Mucosa of descending colon (tissue), 3 donors: ENCODE data around the gene SLC12A7. TPM values are rescaled to one million over a fixed set of nuclear protein-coding genes. Genes with fewer than 3 reads are reported as not detected.

Experiments used
- ATAC-seq: fragments of 200-7000 bp; cut with Tn5 transposase; one replicate; pipeline ENCODE4 v1.9.1; 2020; ENCODE audit warnings: mild to moderate bottlenecking, moderate library complexity
- DNase-seq, 3 donors: peaks; one replicate each; pipeline ENCODE4 v3.0.0-alpha.2; 2020
- H3K36me3 ChIP-seq: fragments of 200-600 bp; one replicate; pipeline ENCODE4 v1.8.0; 2021; ENCODE audit warnings: low read depth, mild to moderate bottlenecking
- H3K4me1 ChIP-seq: fragments of 200-600 bp; one replicate; pipeline ENCODE4 v1.8.0; 2021; ENCODE audit warnings: low read depth, mild to moderate bottlenecking
- H3K4me3 ChIP-seq: fragments of 200-600 bp; one replicate; pipeline ENCODE4 v1.8.0; 2021; ENCODE audit warnings: mild to moderate bottlenecking
- H3K9me3 ChIP-seq: fragments of 200-600 bp; one replicate; pipeline ENCODE4 v1.8.0; 2021; ENCODE audit warnings: mild to moderate bottlenecking
- intact Hi-C, 2 donors: fragments of 100-400 bp; cut with DNase I in 1 of 2; cut with micrococcal nuclease in 1 of 2; formaldehyde crosslinking; loops; one replicate each; pipeline versions ENCODE4 v1.11.0 to v1.11.1; 2022; cut with DNase I, micrococcal nuclease
- total RNA-seq, 3 donors: library from RNA; stranded (reverse); fragmentation: NEBNext Ultra II Directional in 2 of 3; extraction: Animal tissue kit (Norgen Biotek cat#: 25700) in 2 of 3; gene quantifications; one replicate each; pipeline versions ENCODE4 v1.2.1 to v1.2.4, GENCODE V29; 2021 to 2023
- TF ChIP-seq, protein P1 (sequence below): fragments of 200-600 bp; IDR thresholded peaks from one replicate; pipeline ENCODE4 v1.8.0; 2022; ENCODE audit warnings: antibody characterized with exemption, mild to moderate bottlenecking
- donor health status: DM: no; HTN: no; CAD: no; lungs with moderate emphysema.
- donor health status: DM: no; HTN: no; CAD: no.
- donor health status: DM: no; HTN: yes; CAD: no.

The SLC12A7 gene
- total RNA-seq, 3 donors from 2014 or later, result 80.5 to 97.4 (median 94.1) TPM

DNA sequence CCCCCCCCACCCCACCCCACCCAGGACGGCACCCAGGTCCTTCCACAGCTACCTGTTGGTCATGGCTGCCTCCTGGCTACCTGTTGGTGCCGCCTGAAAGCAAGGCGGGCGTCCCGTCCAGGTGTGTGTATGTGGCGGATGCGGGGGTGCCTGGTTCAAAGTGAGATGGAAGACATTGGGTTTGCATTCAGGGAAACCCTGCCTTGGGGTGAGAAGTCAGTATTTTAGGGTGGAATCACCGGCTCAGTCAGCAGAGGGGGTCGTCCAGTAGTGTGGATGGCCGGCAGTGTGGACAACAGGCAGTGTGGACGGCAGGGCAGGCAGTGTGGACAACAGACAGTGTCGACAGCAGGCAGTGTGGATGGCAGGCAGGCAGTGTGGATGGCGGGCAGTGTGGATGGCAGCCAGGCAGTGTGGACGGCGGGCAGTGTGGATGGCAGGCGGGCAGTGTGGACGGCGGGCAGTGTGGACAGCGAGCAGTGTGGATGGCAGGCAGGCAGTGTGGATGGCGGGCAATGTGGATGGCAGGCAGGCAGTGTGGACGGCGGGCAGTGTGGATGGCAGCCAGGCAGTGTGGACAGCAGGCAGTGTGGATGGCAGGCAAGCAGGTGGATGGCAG lies 75.2 kb downstream of the SLC12A7 start:
- no peak for ATAC-seq
- Histone ChIP-seq H3K4me3 (no peak overlapping the region), H3K9me3 (no peaks in the 10 kb centered on the region), H3K36me3 (no peaks in the 10 kb centered on the region), H3K4me1 (no peaks in the 10 kb centered on the region)
- intact Hi-C loops, result no loop called here
- TF ChIP-seq, protein P1, sequence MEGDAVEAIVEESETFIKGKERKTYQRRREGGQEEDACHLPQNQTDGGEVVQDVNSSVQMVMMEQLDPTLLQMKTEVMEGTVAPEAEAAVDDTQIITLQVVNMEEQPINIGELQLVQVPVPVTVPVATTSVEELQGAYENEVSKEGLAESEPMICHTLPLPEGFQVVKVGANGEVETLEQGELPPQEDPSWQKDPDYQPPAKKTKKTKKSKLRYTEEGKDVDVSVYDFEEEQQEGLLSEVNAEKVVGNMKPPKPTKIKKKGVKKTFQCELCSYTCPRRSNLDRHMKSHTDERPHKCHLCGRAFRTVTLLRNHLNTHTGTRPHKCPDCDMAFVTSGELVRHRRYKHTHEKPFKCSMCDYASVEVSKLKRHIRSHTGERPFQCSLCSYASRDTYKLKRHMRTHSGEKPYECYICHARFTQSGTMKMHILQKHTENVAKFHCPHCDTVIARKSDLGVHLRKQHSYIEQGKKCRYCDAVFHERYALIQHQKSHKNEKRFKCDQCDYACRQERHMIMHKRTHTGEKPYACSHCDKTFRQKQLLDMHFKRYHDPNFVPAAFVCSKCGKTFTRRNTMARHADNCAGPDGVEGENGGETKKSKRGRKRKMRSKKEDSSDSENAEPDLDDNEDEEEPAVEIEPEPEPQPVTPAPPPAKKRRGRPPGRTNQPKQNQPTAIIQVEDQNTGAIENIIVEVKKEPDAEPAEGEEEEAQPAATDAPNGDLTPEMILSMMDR, result no peak
- DNase-seq, result no peak

DNA sequence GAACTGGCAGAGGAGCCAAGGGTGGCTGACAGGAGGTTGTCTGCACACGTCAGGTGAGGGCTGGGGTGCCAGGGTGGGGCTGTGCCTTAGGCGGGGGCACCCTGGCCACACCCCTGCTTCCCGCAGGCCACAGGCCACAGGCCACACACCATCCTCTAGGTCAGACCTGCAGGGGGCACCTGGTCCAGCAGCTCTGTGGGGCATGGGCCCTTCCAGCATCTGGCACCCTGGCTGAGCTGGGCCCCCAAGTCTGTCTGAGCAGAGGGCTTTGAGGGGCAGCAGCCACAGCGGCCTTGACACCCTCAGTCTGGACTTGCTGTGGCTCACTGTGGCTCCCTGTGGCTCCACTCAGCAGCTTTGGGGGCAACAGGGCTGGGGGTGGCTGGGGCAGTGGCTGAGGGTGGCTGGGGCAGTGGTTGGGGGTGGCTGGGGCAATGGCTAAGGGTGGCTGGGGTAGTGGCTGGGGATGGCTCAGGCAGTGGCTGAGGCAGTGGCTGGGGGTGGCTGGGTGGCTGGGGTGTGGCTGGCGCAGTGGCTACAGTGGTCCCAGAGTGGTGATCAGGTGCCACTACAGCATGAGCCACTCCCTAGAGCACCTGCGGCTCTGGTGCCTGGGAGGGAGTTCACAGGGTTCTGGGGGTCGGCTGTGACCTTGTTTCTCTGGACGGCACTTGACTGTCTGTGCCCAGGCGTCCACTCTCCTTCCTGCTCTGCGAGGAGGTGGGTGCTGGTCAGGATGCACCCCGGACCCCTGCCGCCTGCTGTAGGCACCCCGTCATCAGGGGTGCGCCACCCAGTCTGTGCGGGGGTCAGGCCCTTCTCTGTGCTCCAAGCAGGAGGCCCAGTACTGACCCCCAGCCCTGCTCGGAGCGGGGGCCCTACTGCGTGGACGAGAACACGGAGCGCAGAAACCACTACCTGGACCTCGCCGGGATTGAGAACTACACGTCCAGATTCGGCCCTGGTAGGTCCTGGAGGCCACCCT lies 76.2 kb downstream of the SLC12A7 start:
- ATAC-seq (no peak), DNase-seq (peak in 1 of 3 donors; percentile 19)
- intact Hi-C loops, result no loop called here
- no peaks in the 10 kb centered on the region for H3K4me1 ChIP-seq
- TF ChIP-seq, protein P1, result no peak
- no peaks in the 10 kb centered on the region for H3K9me3 ChIP-seq
- H3K36me3 ChIP-seq, result no peaks in the 10 kb centered on the region
- no peak overlapping the region for H3K4me3 ChIP-seq

DNA sequence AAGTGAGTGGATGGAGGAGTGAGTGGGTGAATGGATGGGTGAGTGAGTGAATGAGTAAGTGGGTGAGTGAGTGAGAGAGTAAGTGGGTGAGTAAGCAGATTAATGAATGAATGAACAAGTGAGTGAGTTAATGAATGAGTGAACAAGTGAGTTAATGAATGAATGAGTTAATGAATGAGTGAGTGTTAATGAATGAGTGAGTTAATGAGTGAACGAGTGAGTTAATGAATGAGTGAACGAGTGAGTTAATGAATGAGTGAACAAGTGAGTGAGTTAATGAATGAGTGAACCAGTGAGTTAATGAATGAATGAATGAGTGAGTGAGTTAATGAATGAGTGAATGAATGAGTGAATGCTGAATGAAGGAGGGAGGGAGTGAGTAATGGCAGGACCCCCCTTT lies 76.9 kb downstream of the SLC12A7 start:
- TF ChIP-seq, protein P1, result no peak
- Histone ChIP-seq H3K4me1 (no peaks in the 10 kb centered on the region), H3K36me3 (no peaks in the 10 kb centered on the region), H3K4me3 (no peak overlapping the region), H3K9me3 (no peaks in the 10 kb centered on the region)
- DNase-seq, result no peak
- intact Hi-C loops, result no loop called here
- ATAC-seq, result no peak

DNA sequence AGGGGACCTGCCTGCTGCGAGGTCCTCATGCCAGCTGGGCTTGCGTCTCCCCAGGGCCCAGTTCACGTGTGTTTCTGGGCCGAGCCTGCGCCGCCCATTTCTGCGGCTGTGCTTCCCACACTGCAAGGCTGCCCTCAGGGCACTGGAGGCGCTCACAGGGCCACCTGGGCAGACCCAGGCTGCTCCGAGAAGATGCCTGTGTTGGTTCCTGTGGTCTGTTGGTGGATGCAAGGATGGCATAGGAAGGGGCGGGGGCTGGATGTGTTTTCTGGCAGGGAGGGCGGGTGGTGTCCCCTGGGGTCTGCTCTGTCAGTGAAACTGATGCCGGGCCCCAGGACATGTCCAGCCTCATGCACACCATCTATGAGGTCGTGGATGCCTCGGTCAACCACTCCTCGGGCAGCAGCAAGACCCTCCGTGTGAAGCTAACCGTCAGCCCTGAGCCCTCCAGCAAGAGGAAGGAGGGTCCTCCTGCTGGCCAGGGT lies 77.4 kb downstream of the SLC12A7 start:
- DNase-seq (no peak), ATAC-seq (no peak)
- TF ChIP-seq, protein P1, result no peak
- Histone ChIP-seq H3K4me1 (no peaks in the 10 kb centered on the region), H3K36me3 (no peaks in the 10 kb centered on the region), H3K9me3 (no peaks in the 10 kb centered on the region), H3K4me3 (no peak overlapping the region)
- intact Hi-C loops, result no loop called here

DNA sequence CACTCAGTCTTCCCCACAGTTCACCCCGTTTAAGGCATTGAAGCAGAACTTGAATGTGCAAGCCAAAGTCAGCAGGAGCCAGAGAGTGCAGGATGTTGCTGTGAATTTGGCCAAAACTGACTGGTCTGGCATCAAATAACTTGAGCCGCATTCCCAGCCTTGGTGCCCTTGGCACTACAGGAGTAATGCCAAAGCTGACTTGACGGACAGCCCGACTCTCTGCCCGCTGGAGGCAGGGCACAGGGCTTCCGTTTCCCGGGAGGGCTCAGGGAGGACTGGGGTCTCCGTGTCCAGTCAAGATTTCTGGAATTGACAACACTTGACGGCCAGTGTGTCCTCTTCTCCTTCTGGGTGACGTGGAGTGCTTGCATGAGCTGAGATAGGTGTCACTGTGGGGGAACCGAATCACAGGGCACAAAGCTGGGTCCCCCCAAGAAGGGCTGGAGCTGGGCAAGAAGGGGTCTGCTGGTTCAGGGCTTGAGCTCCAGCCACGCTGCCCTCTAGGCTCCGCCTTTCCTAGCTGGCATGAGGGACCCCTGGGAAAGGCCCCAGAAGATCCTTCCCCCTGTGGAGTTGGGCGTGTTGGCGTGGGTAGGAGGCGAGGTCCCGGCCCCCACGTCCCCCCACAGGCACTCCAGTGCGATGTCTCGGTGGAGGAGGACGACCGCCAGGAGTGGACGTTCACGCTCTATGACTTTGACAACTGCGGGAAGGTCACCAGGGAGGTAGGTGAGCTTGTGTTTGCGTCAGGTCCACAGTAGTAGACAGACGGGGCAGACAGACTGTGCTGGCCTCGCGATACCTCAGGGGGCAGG lies 78.0 kb downstream of the SLC12A7 start:
- Histone ChIP-seq H3K4me1 (no peaks in the 10 kb centered on the region), H3K4me3 (no peak overlapping the region), H3K9me3 (no peaks in the 10 kb centered on the region), H3K36me3 (no peaks in the 10 kb centered on the region)
- DNase-seq (no peak), ATAC-seq (no peak)
- intact Hi-C loops, result no loop called here
- TF ChIP-seq, protein P1, result no peak
